Right renal cortex interstitium (tissue), 3 donors: ENCODE results near the gene RNF115. TPM values are rescaled to one million over a fixed set of nuclear protein-coding genes. Genes with fewer than 3 reads are reported as not detected.
"Not testable (repeated sequence)": the region's sequence is repeated elsewhere in the genome, so short reads cannot be mapped to it uniquely, and the experiment has no call there.

Source experiments
- DNase-seq, 3 donors: peaks; one replicate each; pipeline ENCODE4 v3.0.0-alpha.2; 2013; ENCODE audit warnings: low read depth in 3 of 3, low spot score in 2 of 3
- polyA plus RNA-seq, 3 donors: library from polyadenylated mRNA; unstranded; fragments of 120-200 nt; gene quantifications; one replicate each; pipeline ENCODE4 v1.2.1, GENCODE V29; 2013; ENCODE audit not compliant: insufficient read length in 3 of 3

Gene RNF115
- 10 to 100 TPM; 14.0 to 15.5 (median 14.8) TPM for polyA plus RNA-seq

- peak; percentile 62 to 81 (median 73) for DNase-seq
Observed at GRCh38 chr1:145823565-145824498, at the start of gene RNF115, which contains the start of gene POLR3C. Gene RNF115, minus strand, starts transcription at chr1:145824095. Its CDS starts 222 bp downstream, at chr1:145823873. Gene POLR3C, plus strand, starts transcription at chr1:145824200. Its CDS starts 1,577 bp downstream, at chr1:145825777.

- DNase-seq, result no peak
Observed at GRCh38 chr1:145871994-145872924, 48.4 kb upstream of the RNF115 start.

GRCh38 chr1:145868232-145868631 lies 44.3 kb upstream of the RNF115 start:
- no peak for DNase-seq

GRCh38 chr1:145863282-145864018 lies 39.6 kb upstream of the RNF115 start:
- DNase-seq, result no peak

- DNase-seq, result peak in 2 of 3 donors; percentile 77 to 85
Observed at GRCh38 chr1:145859491-145860023, 35.7 kb upstream of the RNF115 start.

GRCh38 chr1:145858901-145859490 lies 35.1 kb upstream of the RNF115 start, which contains the start of gene PIAS3:
Gene PIAS3, minus strand, starts transcription at chr1:145859081. Its CDS starts 91 bp downstream, at chr1:145858990.
- DNase-seq, result peak in 2 of 3 donors; percentile 88

GRCh38 chr1:145858238-145858900 lies 34.5 kb upstream of the RNF115 start:
- no peak for DNase-seq

GRCh38 chr1:145857170-145857569 lies 33.3 kb upstream of the RNF115 start:
- DNase-seq, result no peak

GRCh38 chr1:145855426-145855948 lies 31.6 kb upstream of the RNF115 start:
- DNase-seq, result no peak

GRCh38 chr1:145849356-145850160 lies 25.7 kb upstream of the RNF115 start:
- no peak for DNase-seq

- DNase-seq, result no peak
Observed at GRCh38 chr1:145847827-145848226, 23.9 kb upstream of the RNF115 start.

GRCh38 chr1:145846201-145846612 lies 22.3 kb upstream of the RNF115 start:
- peak in 1 of 3 donors; percentile 31 for DNase-seq

GRCh38 chr1:145845514-145846161 lies 21.7 kb upstream of the RNF115 start, which contains the start of gene NUDT17:
Gene NUDT17, plus strand, starts transcription at chr1:145845630. Its CDS starts 11 bp downstream, at chr1:145845641.
- DNase-seq, result peak in 1 of 3 donors; percentile 59

GRCh38 chr1:145845144-145845513 lies 21.2 kb upstream of the RNF115 start:
- no peak for DNase-seq

- no peak for DNase-seq
Observed at GRCh38 chr1:145843031-145843430, 19.1 kb upstream of the RNF115 start.

- no peak for DNase-seq
Observed at GRCh38 chr1:145837656-145838055, 13.8 kb upstream of the RNF115 start.

GRCh38 chr1:145830810-145831209 lies 6.9 kb upstream of the RNF115 start:
- DNase-seq, result not testable (repeated sequence)
